Muscle of back (tissue), 11 donors: ENCODE results near the gene PLSCR3. TPM values are rescaled to one million over a fixed set of nuclear protein-coding genes. Genes with fewer than 3 reads are reported as not detected.
A peak's percentile ranks its signal among the peaks of the same experiment; 100 is the strongest.
"Not testable (repeated sequence)": the region's sequence is repeated elsewhere in the genome, so short reads cannot be mapped to it uniquely, and the experiment has no call there.

ENCODE experiments used
- DNase-seq, 3 donors: peaks; one replicate each; pipeline versions ENCODE4 v3.0.0 to v3.0.0-alpha.2; 2013
- polyA plus RNA-seq, 10 donors: library from polyadenylated mRNA; unstranded; fragments of 120-200 nt; gene quantifications; one replicate each; pipeline ENCODE4 v1.2.1, GENCODE V29; 2013; ENCODE audit not compliant: insufficient read length in 10 of 10

Gene PLSCR3
- polyA plus RNA-seq, 10 donors, result 20.4 to 35.0 (median 27.2) TPM

DNA sequence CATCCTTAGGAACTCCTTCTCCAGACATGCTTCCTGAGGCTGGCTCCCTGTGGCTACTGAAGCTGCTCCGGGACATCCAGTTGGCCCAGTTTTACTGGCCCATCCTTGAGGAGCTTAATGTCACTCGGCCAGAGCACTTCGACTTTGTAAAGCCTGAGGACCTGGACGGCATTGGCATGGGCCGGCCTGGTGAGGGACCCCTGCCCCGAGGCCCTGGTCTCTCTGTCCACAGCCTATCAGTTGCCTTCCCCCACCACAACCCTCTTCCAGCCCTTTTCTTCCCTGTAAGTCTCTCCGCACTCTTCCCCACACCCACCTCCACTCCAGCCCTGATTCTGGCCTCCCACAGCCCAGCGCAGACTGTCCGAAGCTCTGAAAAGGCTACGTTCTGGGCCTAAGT is 11.4 kb downstream of the PLSCR3 start:
- DNase-seq, result no peak

- no peak for DNase-seq
Observed at GRCh38 chr17:7380855-7381683, 13.3 kb downstream of the PLSCR3 start, which contains the start of gene TNK1. TSS of gene TNK1 (plus strand) at chr17:7381089. CDS start at chr17:7382927, 1,838 bp downstream.

GRCh38 chr17:7380321-7380720 is 14.0 kb downstream of the PLSCR3 start:
- DNase-seq, result peak in 1 of 3 donors; percentile 52

- no peak for DNase-seq
Observed at GRCh38 chr17:7379134-7379533, 15.2 kb downstream of the PLSCR3 start.

GRCh38 chr17:7374353-7374752 is 20.0 kb downstream of the PLSCR3 start:
- no peak for DNase-seq

DNA sequence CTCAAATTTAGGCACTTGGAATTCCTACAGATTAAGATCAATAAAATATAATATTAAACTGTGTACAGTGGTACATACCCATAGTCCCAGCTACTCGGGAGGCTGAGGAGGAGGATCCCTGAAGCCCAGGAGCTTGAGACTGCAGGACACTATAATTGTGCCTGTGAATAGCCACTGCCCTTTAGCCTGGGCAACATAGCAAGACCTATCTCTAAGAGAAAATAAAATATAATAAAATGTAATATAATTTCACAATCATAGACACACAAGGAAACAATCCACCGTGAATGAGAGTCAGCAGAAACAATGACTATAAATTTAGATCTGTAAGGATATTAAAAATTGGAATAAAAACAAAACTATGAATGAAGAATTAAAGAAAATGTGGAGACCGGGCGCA is 23.5 kb downstream of the PLSCR3 start:
- DNase-seq, result no peak

- DNase-seq, result no peak
Observed at GRCh38 chr17:7369825-7370224, 24.5 kb downstream of the PLSCR3 start.

DNA sequence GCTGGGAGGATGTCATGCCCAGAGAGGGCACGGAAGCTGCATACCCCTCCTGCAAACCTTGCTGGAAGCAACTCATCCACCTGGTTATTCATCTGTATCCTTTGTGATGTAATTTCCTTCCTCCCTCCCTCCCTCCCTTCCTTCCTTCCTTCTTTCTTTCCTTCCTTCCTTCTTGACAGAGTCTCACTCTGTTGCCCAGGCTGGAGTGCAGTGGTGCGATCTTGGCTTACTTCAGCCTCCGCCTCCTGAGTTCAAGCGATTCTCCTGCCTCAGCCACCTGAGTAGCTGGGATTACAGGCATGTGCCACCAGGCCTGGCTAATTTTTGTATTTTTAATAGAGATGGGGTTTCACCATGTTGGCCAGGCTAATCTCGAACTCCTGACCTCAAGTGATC is 25.7 kb downstream of the PLSCR3 start:
- not testable (repeated sequence) for DNase-seq

- no peak for DNase-seq
Observed at GRCh38 chr17:7367918-7368598, 26.3 kb downstream of the PLSCR3 start.

- no peak for DNase-seq
Observed at GRCh38 chr17:7367083-7367482, 27.2 kb downstream of the PLSCR3 start.

DNA sequence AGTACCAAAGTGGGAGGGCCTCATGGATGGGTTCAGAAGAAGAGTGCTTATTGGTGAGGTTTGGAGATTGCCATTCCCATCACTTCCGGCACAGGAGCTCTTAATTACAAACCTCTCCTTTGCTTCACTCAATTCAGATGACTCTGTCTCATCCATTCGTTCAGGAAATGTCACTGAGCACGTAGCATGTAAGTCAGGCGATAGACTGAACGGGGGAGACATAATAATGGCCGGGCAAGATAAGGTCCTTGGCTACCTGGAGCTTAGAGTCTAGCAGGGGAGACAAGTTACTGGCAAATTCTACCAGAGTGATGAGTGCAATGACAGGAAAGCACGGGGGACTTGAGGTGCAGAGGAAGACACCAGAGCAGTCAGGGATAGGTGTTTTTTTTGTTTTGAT is 28.4 kb downstream of the PLSCR3 start:
- DNase-seq, result not testable (repeated sequence)

DNA sequence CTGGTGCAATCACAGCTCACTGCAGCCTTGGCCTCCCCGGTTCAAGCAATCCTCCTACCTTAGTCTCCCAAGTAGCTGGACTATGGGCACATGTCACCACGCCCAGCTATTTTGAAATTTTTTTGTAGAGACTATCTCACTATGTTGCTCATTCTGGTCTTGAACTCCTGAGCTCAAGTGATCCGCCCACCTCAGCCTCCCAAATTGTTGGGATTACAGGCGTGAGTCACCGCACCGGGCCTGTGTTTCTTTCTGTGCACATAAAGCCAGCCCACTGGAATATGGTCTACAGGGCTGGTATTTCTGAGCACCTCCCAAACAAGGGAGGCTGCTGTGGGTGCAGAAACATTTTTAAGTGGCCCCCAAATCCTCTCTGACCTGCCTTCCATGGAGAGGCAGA is 31.0 kb downstream of the PLSCR3 start:
- DNase-seq, result no peak

DNA sequence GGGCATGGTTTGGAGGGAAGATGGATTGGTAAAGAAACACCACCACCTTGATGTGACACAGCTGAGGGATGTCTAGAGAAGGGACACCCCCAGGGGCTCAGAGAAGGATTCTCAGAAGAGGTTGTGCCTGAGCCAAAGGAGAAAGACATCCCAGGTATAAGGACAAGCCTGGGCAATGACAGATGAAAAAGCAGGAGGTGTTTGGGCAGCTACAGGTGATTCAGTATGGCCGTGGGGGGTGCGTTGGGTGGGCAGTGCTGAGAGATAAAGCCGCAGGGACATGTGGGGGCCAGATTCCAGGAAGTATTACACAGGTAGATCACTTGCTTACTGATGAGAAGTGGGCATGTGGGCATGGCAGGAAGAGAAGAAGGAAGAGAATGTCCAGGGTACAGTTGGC is 32.4 kb downstream of the PLSCR3 start:
- no peak for DNase-seq

GRCh38 chr17:7357381-7357780 is 36.9 kb downstream of the PLSCR3 start:
- DNase-seq, result no peak

DNA sequence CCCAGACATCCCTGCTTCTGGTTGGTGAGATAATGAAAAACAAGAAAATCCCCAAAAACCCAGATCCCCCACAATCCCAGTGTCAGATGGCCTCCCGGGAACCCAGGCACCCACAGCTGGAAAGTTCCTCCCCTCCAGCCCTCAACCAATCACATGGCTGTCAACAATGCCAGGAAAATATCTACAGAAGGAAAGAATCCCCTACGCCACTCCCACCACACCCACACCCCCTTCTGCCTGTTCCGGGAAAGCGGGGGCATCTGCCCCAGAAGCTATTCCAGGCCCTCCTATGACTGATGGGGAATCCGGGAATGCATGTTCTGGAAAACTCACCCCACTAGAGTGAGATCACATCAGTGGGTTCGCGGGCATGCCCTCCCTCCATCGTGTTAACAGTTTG is 37.6 kb downstream of the PLSCR3 start:
- no peak for DNase-seq

GRCh38 chr17:7356072-7356549 is 38.2 kb downstream of the PLSCR3 start:
- peak; percentile 49 to 85 (median 74) for DNase-seq

- no peak for DNase-seq
Observed at GRCh38 chr17:7355573-7355972, 38.8 kb downstream of the PLSCR3 start.

DNA sequence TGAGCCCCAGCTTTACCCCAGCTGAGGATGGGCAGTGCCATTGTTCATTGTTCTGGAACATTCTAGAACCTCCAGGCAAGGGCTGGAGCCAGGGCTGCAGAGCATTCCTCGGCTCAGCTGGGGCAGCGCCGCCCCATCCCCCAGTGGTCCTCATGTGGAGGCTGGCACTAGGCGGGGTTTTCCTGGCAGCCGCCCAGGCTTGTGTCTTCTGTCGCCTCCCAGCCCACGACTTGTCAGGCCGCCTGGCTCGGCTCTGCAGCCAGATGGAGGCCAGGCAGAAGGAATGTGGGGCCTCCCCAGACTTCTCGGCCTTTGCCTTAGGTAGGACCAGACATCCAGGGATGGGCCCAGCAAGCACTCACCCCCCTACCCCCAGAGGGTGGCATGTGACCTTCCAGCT is 39.3 kb downstream of the PLSCR3 start, which contains the start of gene TMEM95:
TSS of gene TMEM95 (plus strand) at position 104 of the 400 bp plus-strand sequence. CDS start at position 153, 49 bp downstream.
- DNase-seq, result peak in 2 of 3 donors; percentile 46 to 59

DNA sequence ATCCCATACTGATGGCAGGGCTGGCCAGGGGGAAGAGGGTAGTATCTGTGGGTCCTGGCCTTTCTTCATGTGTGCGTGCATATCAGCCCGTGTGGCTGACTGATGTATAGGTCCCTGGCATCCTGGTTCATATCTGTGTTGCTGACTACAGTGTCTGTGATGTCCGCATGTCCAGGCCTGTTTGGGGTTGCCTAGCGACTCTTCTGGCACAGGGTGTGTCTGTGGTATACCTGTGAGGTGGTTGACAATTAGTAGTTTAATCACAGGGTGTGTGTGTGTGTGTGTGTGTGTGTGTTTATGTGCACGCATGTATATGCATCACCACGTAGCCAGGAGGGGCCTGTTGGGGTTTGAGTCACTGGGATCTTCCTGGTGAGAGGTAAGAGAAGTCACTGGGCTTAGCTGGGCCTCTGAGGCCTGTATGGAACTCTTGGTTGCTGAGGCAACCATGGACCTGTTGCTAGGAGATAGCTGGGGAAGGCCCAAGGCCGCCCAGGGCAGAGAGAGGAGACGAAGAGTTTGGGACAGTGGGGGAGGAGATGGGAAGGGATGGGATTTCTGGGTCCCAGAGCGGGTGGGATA is 40.0 kb downstream of the PLSCR3 start:
- DNase-seq, result peak in 1 of 3 donors; percentile 51

DNA sequence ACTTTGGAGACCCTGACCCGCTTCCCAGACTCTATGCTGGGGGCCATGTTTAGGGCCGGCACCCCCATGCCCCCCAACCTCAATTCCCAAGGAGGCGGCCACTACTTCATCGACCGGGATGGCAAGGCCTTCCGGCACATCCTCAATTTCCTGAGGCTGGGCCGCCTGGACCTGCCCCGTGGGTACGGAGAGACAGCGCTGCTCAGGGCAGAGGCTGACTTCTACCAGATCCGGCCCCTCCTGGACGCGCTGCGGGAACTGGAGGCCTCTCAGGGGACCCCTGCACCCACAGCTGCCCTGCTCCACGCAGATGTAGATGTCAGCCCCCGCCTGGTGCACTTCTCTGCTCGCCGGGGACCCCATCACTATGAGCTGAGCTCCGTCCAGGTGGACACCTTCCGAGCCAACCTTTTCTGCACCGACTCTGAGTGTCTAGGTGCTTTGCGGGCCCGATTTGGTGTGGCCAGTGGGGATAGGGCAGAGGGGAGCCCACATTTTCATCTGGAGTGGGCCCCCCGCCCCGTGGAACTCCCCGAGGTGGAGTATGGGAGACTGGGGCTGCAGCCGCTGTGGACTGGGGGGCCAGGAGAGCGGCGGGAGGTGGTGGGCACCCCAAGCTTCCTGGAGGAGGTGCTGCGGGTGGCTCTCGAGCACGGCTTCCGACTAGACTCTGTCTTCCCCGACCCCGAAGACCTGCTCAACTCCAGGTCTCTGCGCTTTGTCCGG is 41.3 kb downstream of the PLSCR3 start:
- peak in 1 of 3 donors; percentile 16 for DNase-seq

GRCh38 chr17:7352503-7352889 is 41.8 kb downstream of the PLSCR3 start:
- no peak for DNase-seq
